Measurements from ENCODE around the gene FAIM. TPM values are rescaled to one million over a fixed set of nuclear protein-coding genes. Genes with fewer than 3 reads are reported as not detected.
"Not testable (repeated sequence)": the region's sequence is repeated elsewhere in the genome, so short reads cannot be mapped to it uniquely, and the experiment has no call there.

The FAIM gene
- polyA plus RNA-seq, 6 donors from 2014 or later: 8.1 to 11.7 (median 9.7) TPM

DNA sequence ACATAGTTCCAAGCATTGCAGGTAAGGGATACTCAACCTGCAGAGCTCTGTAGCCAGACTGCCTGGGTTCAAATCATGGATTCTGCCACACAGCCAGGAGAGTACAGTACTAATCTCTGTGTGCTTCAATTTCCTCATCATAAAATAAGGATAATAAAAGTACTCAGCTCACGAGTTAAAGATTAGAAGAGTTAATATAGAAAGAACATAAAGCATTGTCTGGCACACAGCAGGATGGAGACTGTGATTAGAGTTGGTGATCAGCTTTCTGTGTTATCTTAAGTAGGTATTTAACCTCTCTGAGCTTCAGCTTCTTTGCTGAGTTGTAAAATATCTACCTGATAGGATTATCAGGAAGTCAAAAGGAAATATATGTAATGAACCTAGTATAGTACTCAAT, 17.2 kb upstream of the FAIM start:
- DNase-seq: no peak

DNA sequence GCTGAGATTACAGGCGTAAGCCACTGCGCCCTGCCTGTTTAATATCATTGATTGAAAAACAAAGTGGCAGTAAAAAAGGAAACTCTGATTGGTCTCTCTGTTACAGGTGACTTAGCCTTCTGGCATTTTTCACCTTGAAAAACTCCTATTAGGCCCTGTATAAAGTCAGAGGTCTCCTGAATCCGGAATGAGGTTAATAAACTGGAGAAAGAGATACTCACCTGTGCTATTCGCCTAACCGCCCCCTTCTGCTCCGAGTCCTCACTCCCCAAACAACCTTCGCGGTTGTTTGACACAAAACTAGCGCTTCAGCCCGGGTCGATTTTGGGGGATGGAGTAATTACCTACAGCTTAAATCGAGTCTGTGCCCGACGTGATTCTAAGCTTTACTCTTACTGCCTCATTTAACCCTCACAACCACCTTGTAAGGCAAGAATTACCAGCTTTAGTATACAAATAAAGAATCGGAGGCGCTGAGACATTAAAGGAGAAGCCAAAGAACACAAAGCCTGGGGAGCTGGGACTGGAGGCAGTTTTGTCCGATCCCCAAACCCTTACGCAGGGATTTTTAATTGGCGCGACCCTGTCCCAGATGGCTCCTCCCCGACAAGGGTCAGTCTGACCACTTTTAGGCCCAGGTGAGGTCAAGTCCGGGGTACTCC, 15.0 kb upstream of the FAIM start:
- DNase-seq: no peak

More for the DNA sequence above, 17.2 kb upstream of the FAIM start:
- Mint-ChIP-seq H3K27me3 (no peaks in the 10 kb centered on the region), H3K9me3 (peaks cover 0 to 1% (median 0%) of the 10 kb centered on the region in 7 donors), H3K4me3 (no peak overlapping the region), H3K27ac (no peak overlapping the region), H3K36me3 (no peaks in the 10 kb centered on the region), H3K4me1 (peaks cover 4 to 12% (median 5%) of the 10 kb centered on the region in 3 donors)
- no peak for ATAC-seq (ENCODE audit: low read depth in 2 of 2)

DNA sequence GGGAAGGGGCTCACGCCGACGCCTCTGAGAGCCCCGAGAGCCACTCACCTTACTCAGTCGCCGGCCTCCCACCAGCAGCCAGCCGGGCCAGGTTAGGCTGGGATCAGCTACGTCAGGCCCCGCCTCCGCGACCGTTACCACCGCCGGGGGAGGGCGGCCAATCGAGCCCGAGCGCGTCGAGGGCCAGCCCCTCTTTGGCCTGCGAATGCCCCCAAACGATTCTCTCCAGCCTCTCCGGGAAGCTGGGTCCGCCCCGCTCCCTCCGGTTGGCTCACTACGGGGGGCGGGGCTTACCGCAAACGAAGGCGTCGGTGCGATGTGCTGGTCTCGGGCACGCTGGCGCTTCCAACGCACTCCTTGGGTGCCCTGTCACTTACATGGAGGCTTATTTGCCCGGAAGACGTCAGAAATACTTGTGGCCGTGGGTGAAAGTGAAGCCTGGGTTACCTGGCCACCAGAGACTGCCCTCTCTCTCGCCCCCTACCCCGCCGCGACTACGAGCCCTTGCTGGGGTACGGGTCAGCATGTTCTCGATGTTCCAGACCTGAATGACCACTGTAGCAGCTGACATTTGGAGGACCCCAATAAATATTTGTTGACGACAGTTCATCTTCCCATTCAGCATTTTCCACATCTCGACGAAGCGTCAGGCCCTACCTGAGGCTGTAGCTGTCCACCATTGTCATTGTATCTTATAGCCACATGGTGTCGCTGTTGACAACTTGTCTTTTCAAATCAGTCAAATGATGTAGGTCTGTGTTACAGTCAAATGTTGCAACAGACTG, 14.2 kb upstream of the FAIM start, which contains the start of gene CEP70:
CEP70 (minus strand) TSS at position 111 of the 785 bp plus-strand sequence. CDS start 21,333 bp downstream, outside the sequence.
- no peaks in the 10 kb centered on the region for H3K36me3 Mint-ChIP-seq
- no peaks in the 10 kb centered on the region for H3K27me3 Mint-ChIP-seq

More for the DNA sequence above, 15.0 kb upstream of the FAIM start:
- Mint-ChIP-seq H3K9me3 (peaks cover 0 to 5% (median 0%) of the 10 kb centered on the region in 7 donors), H3K4me3 (peak overlapping the region; percentile 90 to 100 (median 96)), H3K27ac (peak overlapping the region in 4 of 6 donors; percentile 26 to 92 (median 60)), H3K36me3 (no peaks in the 10 kb centered on the region), H3K4me1 (peaks cover 4 to 12% (median 5%) of the 10 kb centered on the region in 3 donors), H3K27me3 (no peaks in the 10 kb centered on the region)
- ATAC-seq (ENCODE audit: low read depth in 2 of 2): no peak

DNA sequence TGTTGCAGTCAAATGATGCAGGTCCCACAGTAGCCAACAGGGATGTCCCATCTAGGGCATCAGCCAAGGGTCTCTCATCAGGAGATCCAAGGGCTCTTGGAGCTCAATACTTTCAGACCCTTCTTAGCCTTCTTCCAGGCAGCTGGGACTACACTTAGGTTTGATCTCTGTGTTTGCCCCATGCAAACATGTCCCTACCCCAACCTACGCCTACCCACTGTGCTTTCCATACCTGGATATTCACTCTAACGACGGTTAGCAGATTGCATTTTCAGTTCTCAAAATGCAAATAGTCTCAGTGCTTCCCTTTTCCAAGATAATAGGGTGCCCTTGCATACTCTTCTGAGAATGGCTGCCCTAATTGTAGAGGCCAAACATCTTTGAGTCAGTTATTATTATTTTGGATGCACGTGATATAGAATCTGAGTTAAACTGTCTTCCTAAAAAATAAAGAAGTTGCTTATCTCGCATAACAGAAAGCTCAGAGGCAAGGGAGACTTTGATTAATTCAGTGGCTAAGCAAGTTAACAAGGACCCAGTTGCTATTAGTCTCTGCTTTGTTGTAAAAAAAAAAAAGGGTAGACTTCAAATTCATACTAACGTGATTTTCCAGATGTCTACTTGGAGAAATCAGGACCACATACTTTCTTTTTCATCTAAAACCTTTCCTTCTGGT, 13.5 kb upstream of the FAIM start:
- Mint-ChIP-seq H3K4me1 (peaks cover 4 to 12% (median 5%) of the 10 kb centered on the region in 3 donors), H3K9me3 (peaks cover 0 to 10% (median 0%) of the 10 kb centered on the region in 7 donors), H3K36me3 (no peaks in the 10 kb centered on the region), H3K27me3 (peaks cover 0 to under 1% (median 0%) of the 10 kb centered on the region in 3 donors), H3K4me3 (peak overlapping the region; percentile 90 to 100 (median 96)), H3K27ac (peak overlapping the region in 1 of 6 donors; percentile 83)
- ATAC-seq (ENCODE audit: low read depth in 2 of 2) (no peak), DNase-seq (no peak)

More for the DNA sequence above, 14.2 kb upstream of the FAIM start, which contains the start of gene CEP70:
- H3K4me3 Mint-ChIP-seq: peak within 1 kb of the TSS; percentile 90 to 100 (median 96)
- peaks cover 0 to 10% (median 0%) of the 10 kb centered on the region in 7 donors for H3K9me3 Mint-ChIP-seq
- peak; percentile 87 for DNase-seq
- peaks cover 4 to 12% (median 5%) of the 10 kb centered on the region in 3 donors for H3K4me1 Mint-ChIP-seq
- H3K27ac Mint-ChIP-seq: peak within 1 kb of the TSS; percentile 83 to 99 (median 92)
- ATAC-seq (ENCODE audit: low read depth in 2 of 2): peak; percentile 90

DNA sequence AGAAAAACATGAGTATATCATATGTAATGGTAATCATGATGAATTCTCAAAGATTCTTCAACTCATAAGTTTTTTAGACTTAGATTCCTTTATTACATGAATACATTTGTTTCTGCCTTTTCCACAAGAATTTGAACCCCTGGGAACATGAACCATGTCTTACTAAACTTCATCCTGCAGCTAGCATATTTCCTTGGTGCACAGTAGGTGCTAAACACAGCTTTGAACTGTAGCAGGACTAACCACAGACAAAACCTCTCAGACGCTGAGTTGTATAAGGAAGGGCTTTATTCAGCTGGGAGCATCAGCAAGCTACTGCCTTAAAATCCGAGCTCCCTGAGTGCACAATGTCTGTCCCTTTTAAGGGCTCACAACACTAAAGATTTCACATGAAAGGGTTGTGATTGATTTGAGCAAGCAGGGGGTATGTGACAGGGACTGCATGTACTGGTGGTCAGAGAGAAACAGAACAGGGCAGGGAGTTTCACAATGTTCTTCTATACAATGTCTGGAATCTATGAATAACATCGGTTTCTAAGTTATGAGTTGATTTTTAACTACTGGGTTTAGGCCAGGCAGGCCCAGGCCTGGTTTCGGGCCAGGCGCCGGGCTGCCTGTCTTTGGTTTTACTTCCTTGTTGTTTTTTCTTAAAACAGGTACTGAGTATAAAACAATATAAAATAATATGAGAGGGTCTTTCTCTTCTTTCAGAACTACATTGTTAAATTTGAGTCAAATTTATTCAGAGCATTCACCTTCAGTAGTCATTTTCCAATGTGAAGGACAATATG, 11.2 kb upstream of the FAIM start:
- H3K27ac Mint-ChIP-seq; ATAC-seq (ENCODE audit: low read depth in 2 of 2); H3K4me3 Mint-ChIP-seq; H3K36me3 Mint-ChIP-seq; DNase-seq: not testable (repeated sequence)
- Mint-ChIP-seq H3K9me3 (peaks cover 0 to 14% (median 4%) of the 10 kb centered on the region in 7 donors), H3K27me3 (peaks cover 0 to 10% (median 0%) of the 10 kb centered on the region in 3 donors), H3K4me1 (peaks cover 4 to 12% (median 5%) of the 10 kb centered on the region in 3 donors)

DNA sequence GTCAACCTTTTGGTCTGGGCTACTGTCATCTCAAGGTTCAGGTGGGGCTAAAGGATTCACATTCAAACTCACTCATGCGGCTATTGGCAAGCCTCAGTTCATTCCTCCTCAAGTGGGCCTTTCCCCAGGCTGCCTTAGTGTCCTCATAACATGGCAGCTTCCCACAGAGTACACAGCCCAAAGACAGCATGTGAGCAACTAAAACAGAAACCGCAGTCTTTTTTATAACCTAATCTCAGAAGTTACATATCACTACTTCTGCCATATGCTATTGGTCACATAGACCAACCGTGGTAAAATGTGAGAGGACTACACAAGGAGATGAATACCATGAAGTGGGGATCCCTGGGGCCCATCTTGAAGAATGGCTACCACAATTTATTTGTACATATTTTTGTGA, 10.0 kb upstream of the FAIM start:
- DNase-seq: no peak
- peaks cover 4 to 8% (median 5%) of the 10 kb centered on the region in 3 donors for H3K4me1 Mint-ChIP-seq
- H3K27me3 Mint-ChIP-seq: peaks cover 0 to 10% (median 0%) of the 10 kb centered on the region in 3 donors
- H3K36me3 Mint-ChIP-seq: peaks cover 0 to 6% of the 10 kb centered on the region in 2 donors
- peaks cover 0 to 17% (median 6%) of the 10 kb centered on the region in 7 donors for H3K9me3 Mint-ChIP-seq
- no peak for ATAC-seq (ENCODE audit: low read depth in 2 of 2)
- H3K27ac Mint-ChIP-seq: no peak overlapping the region
- peak overlapping the region in 1 of 8 donors; percentile 47 for H3K4me3 Mint-ChIP-seq

- DNase-seq (no peak), ATAC-seq (ENCODE audit: low read depth in 2 of 2) (no peak)
- H3K36me3 Mint-ChIP-seq: peaks cover 0 to 6% of the 10 kb centered on the region in 2 donors
- H3K9me3 Mint-ChIP-seq: peaks cover 0 to 17% (median 6%) of the 10 kb centered on the region in 7 donors
- H3K27me3 Mint-ChIP-seq: peaks cover 0 to 10% (median 0%) of the 10 kb centered on the region in 3 donors
- no peaks in the 10 kb centered on the region for H3K4me1 Mint-ChIP-seq
- no peak overlapping the region for H3K27ac Mint-ChIP-seq
- no peak overlapping the region for H3K4me3 Mint-ChIP-seq
Observed at GRCh38 chr3:138600100-138600745, 8.3 kb upstream of the FAIM start.

- Mint-ChIP-seq H3K27me3 (peaks cover 0 to 10% (median 0%) of the 10 kb centered on the region in 3 donors), H3K9me3 (peaks cover 0 to 17% (median 6%) of the 10 kb centered on the region in 7 donors)
- H3K4me3 Mint-ChIP-seq; H3K4me1 Mint-ChIP-seq; H3K36me3 Mint-ChIP-seq; ATAC-seq (ENCODE audit: low read depth in 2 of 2); DNase-seq; H3K27ac Mint-ChIP-seq: not testable (repeated sequence)
Observed at GRCh38 chr3:138601661-138602060, 6.9 kb upstream of the FAIM start.

- not testable (repeated sequence) for DNase-seq; ATAC-seq (ENCODE audit: low read depth in 2 of 2); H3K36me3 Mint-ChIP-seq; H3K4me3 Mint-ChIP-seq; H3K9me3 Mint-ChIP-seq; H3K4me1 Mint-ChIP-seq
- Mint-ChIP-seq H3K27ac (peak overlapping the region in 1 of 6 donors; percentile 48), H3K27me3 (peaks cover 0 to 10% (median 0%) of the 10 kb centered on the region in 3 donors)
Observed at GRCh38 chr3:138604106-138604595, 4.4 kb upstream of the FAIM start.

- H3K27me3 Mint-ChIP-seq: no peaks in the 10 kb centered on the region
- peaks cover 0 to 7% of the 10 kb centered on the region in 2 donors for H3K36me3 Mint-ChIP-seq
- DNase-seq (no peak), ATAC-seq (ENCODE audit: low read depth in 2 of 2) (no peak)
- peaks cover 15 to 16% (median 16%) of the 10 kb centered on the region in 3 donors for H3K4me1 Mint-ChIP-seq
- H3K4me3 Mint-ChIP-seq: peak overlapping the region; percentile 87 to 99 (median 91)
- H3K27ac Mint-ChIP-seq: peak overlapping the region; percentile 73 to 99 (median 90)
- no peaks in the 10 kb centered on the region for H3K9me3 Mint-ChIP-seq
Observed at GRCh38 chr3:138609898-138610266, 1.3 kb downstream of the FAIM start.

GRCh38 chr3:138615462-138615861, 6.9 kb downstream of the FAIM start:
- no peak overlapping the region for H3K27ac Mint-ChIP-seq
- no peaks in the 10 kb centered on the region for H3K36me3 Mint-ChIP-seq
- H3K4me1 Mint-ChIP-seq: peaks cover 0 to 10% (median 2%) of the 10 kb centered on the region in 3 donors
- no peak overlapping the region for H3K4me3 Mint-ChIP-seq
- DNase-seq (no peak), ATAC-seq (ENCODE audit: low read depth in 2 of 2) (no peak)
- no peaks in the 10 kb centered on the region for H3K27me3 Mint-ChIP-seq
- no peaks in the 10 kb centered on the region for H3K9me3 Mint-ChIP-seq

DNA sequence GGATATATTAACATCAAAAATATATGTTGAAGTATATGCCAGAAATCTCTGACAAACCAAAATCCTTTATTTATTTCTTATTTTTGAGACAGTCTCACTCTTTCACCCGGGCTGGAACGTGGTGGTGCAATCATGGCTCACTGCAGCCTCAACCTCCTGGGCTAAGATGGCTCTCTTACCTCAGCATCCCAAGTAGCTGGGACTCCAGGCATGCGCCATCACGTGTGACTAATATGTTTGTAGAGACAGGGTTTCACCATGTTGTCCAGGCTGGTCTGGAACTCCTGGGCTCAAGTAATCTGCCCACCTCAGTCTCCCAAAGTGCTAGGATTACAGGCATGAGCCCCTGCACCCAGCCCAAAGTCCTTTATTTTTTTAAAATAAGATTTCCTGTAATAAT, 11.9 kb downstream of the FAIM start:
- DNase-seq: no peak
- no peak overlapping the region for H3K27ac Mint-ChIP-seq
- no peaks in the 10 kb centered on the region for H3K27me3 Mint-ChIP-seq
- no peak overlapping the region for H3K4me3 Mint-ChIP-seq
- no peaks in the 10 kb centered on the region for H3K9me3 Mint-ChIP-seq
- H3K36me3 Mint-ChIP-seq: no peaks in the 10 kb centered on the region
- no peak for ATAC-seq (ENCODE audit: low read depth in 2 of 2)
- H3K4me1 Mint-ChIP-seq: peaks cover 0 to 9% (median 0%) of the 10 kb centered on the region in 3 donors
